ENCODE measurements around the gene SLIT3. TPM values are rescaled to one million over a fixed set of nuclear protein-coding genes. Genes with fewer than 3 reads are reported as not detected.
"Not testable (repeated sequence)": the region's sequence is repeated elsewhere in the genome, so short reads cannot be mapped to it uniquely, and the experiment has no call there.

SLIT3 gene
- total RNA-seq, 1 experiment from 2014 or later, result 2.0 TPM

DNA sequence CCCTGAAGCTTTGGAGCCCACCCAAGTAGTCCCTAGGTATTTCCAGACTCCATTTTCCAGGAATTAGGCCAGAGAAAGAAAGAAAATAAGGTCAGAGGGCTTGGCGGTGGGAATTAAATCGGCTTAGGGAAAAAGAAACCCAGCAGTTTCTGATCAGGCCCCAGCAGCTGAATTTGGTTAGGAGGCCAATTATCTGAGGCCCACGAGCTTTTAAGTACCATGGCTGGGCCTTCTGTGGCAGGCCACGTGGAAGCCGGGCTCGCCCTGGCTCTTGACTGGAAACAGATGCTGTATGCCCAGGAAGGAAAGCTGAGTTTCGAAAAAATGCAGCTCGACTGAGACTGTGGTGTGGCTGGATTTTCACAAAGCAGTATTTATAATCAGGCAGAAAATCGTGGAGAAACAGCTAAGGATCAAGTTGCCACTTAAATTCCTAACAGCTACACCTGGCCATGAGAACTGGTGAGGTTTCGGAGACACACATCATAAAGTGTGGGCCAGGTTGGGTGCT lies 646.7 kb downstream of the SLIT3 start:
- Histone ChIP-seq H3K36me3 (no peaks in the 10 kb centered on the region), H3K27ac (peak overlapping the region; percentile 76), H3K4me3 (peak overlapping the region; percentile 26), H3K4me1 (peaks cover 36% of the 10 kb centered on the region), H3K27me3 (no peaks in the 10 kb centered on the region), H3K9me3 (replicated peaks) (no peaks in the 10 kb centered on the region; the same call in 1 of the 2 replicates)
- DNase-seq, result peak; percentile 79 to 86

GRCh38 chr5:168653626-168654025 lies 647.3 kb downstream of the SLIT3 start:
- peak; percentile 18 to 53 for DNase-seq
- Histone ChIP-seq H3K27me3 (no peaks in the 10 kb centered on the region), H3K36me3 (no peaks in the 10 kb centered on the region), H3K27ac (peak overlapping the region; percentile 76), H3K9me3 (replicated peaks) (no peaks in the 10 kb centered on the region; the same call in 1 of the 2 replicates), H3K4me3 (peak overlapping the region; percentile 26), H3K4me1 (peaks cover 35% of the 10 kb centered on the region)

DNA sequence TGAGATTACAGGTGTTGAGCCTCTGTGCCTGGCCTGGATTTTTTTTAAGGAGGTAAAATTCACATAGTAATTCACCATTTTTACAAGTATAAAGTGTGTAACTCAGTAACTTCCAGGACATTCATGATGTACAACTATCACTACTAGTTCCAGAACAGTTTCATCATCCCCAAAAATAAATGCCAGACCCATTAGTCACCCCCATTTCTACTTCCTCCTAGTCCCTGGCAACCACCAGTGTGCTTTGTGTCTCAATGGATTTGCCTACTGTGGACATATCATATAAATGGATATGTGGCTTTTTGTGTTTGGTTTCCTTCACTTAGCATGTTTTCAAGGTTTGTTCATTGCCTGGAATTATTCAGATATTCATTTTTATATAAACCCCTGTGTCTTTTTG lies 649.3 kb downstream of the SLIT3 start:
- DNase-seq, result no peak
- no peak overlapping the region for H3K27ac ChIP-seq
- peaks cover 24% of the 10 kb centered on the region for H3K4me1 ChIP-seq
- no peaks in the 10 kb centered on the region for H3K27me3 ChIP-seq
- H3K9me3 ChIP-seq (replicated peaks), result no peaks in the 10 kb centered on the region
- H3K36me3 ChIP-seq, result no peaks in the 10 kb centered on the region
- H3K4me3 ChIP-seq, result no peak overlapping the region

DNA sequence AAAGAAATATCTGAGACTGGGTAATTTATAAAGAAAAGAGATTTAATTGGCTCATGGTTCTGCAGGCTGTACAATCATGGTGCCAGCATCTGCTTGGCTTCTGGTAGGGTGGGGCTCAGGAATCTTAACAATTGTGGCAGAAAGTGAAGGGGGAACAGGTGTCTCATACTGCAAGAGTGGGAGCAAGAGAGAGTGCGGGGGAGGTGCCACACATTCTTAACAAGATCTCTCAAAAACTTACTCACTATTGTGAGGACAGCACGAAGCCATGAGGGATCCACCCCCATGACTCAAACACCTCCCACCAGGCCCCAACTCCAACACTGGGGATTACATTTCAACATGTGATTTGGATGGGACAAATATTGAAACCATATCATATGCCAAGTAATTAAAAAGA lies 651.6 kb downstream of the SLIT3 start:
- Histone ChIP-seq H3K27ac (no peak overlapping the region), H3K9me3 (replicated peaks) (no peaks in the 10 kb centered on the region; the same call in 1 of the 2 replicates), H3K27me3 (no peaks in the 10 kb centered on the region), H3K4me3 (no peak overlapping the region), H3K36me3 (no peaks in the 10 kb centered on the region), H3K4me1 (peaks cover 12% of the 10 kb centered on the region)
- DNase-seq, result peak; percentile 16 to 34

GRCh38 chr5:168648576-168648975 lies 652.4 kb downstream of the SLIT3 start:
- H3K4me1 ChIP-seq, result peaks cover 7% of the 10 kb centered on the region
- no peaks in the 10 kb centered on the region for H3K27me3 ChIP-seq
- no peak overlapping the region for H3K27ac ChIP-seq

GRCh38 chr5:168648016-168648415 lies 652.9 kb downstream of the SLIT3 start:
- H3K36me3 ChIP-seq, result no peaks in the 10 kb centered on the region
- H3K9me3 ChIP-seq (replicated peaks), result no peaks in the 10 kb centered on the region; the same call in 1 of the 2 replicates
- peaks cover under 1% of the 10 kb centered on the region; the same call in 1 of the 2 replicates for H3K4me1 ChIP-seq
- no peak for DNase-seq
- no peak overlapping the region for H3K4me3 ChIP-seq
- H3K27ac ChIP-seq, result no peak overlapping the region
- H3K27me3 ChIP-seq, result no peaks in the 10 kb centered on the region

More at GRCh38 chr5:168648576-168648975, 652.4 kb downstream of the SLIT3 start:
- H3K9me3 ChIP-seq (replicated peaks), result no peaks in the 10 kb centered on the region; the same call in 1 of the 2 replicates
- H3K36me3 ChIP-seq, result no peaks in the 10 kb centered on the region
- H3K4me3 ChIP-seq, result no peak overlapping the region
- no peak for DNase-seq

- no peaks in the 10 kb centered on the region for H3K36me3 ChIP-seq
- H3K27ac ChIP-seq, result no peak overlapping the region
- no peak overlapping the region for H3K4me3 ChIP-seq
- H3K27me3 ChIP-seq, result no peaks in the 10 kb centered on the region
- DNase-seq, result no peak
- H3K4me1 ChIP-seq, result no peaks in the 10 kb centered on the region
- H3K9me3 ChIP-seq (replicated peaks), result no peaks in the 10 kb centered on the region; the same call in 1 of the 2 replicates
These were observed 653.9 kb downstream of the SLIT3 start for GRCh38 chr5:168647083-168647482.

DNA sequence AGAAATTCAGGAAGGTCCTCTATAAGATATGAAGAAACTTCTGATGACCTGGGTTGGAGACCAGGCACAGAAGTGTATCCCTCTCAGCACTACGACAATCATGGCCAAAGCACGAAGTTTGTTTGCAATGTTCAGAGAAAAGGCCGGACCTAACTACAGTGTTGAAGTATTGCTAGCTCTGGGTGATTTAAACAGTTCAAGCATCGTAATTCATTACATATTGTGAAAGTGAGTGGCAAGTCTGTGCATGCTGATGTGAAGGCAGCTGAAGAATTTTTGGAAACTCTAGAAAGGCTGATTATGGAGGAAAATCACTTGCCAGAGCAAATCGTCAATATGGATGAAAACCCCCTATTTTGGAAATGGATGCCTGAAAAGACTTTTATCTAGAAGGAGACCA lies 654.6 kb downstream of the SLIT3 start:
- DNase-seq, result no peak
- Histone ChIP-seq H3K4me1 (no peaks in the 10 kb centered on the region), H3K9me3 (replicated peaks) (no peaks in the 10 kb centered on the region; the same call in 1 of the 2 replicates), H3K27me3 (no peaks in the 10 kb centered on the region), H3K4me3 (no peak overlapping the region), H3K27ac (no peak overlapping the region), H3K36me3 (no peaks in the 10 kb centered on the region)

GRCh38 chr5:168645195-168645594 lies 655.7 kb downstream of the SLIT3 start:
- no peak for DNase-seq
- no peaks in the 10 kb centered on the region for H3K36me3 ChIP-seq
- H3K27me3 ChIP-seq, result no peaks in the 10 kb centered on the region
- no peaks in the 10 kb centered on the region; the same call in 1 of the 2 replicates for H3K9me3 ChIP-seq (replicated peaks)
- no peak overlapping the region for H3K4me3 ChIP-seq
- H3K27ac ChIP-seq, result no peak overlapping the region
- H3K4me1 ChIP-seq, result no peaks in the 10 kb centered on the region

- Histone ChIP-seq H3K27me3 (no peaks in the 10 kb centered on the region), H3K9me3 (replicated peaks) (no peaks in the 10 kb centered on the region; the same call in 1 of the 2 replicates), H3K4me3 (no peak overlapping the region), H3K4me1 (no peaks in the 10 kb centered on the region), H3K36me3 (no peaks in the 10 kb centered on the region), H3K27ac (no peak overlapping the region)
- DNase-seq, result no peak
These were observed 658.9 kb downstream of the SLIT3 start for GRCh38 chr5:168642019-168642418.

- not testable (repeated sequence) for DNase-seq; H3K36me3 ChIP-seq; H3K9me3 ChIP-seq (replicated peaks); H3K4me3 ChIP-seq; H3K4me1 ChIP-seq; H3K27me3 ChIP-seq; H3K27ac ChIP-seq
These were observed 662.1 kb downstream of the SLIT3 start for GRCh38 chr5:168638846-168639245.

GRCh38 chr5:168637793-168638192 lies 663.1 kb downstream of the SLIT3 start:
- Histone ChIP-seq H3K27ac (no peak overlapping the region), H3K9me3 (replicated peaks) (no peaks in the 10 kb centered on the region), H3K27me3 (no peaks in the 10 kb centered on the region), H3K36me3 (no peaks in the 10 kb centered on the region), H3K4me1 (no peaks in the 10 kb centered on the region), H3K4me3 (no peak overlapping the region)
- DNase-seq, result no peak

DNA sequence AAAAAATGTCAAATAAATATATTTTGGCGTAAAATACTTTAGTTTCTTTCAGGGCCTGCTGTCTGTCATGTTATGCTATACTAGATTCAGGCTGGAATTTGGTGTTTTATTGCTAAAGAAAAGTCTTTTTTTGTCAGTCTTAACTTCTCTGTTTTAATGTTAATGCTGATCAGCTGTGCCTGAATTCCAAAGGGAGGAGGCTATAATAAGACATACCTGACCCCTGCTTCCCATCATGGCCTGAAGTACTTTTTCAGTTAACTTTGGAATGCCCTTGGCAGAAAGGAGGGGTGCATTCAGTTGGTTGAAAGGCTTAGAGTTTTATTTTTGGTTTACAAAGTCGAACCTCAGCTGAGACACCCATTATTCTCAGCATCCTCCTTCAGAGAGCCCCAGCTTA lies 663.7 kb downstream of the SLIT3 start:
- Histone ChIP-seq H3K36me3 (no peaks in the 10 kb centered on the region), H3K4me1 (no peaks in the 10 kb centered on the region), H3K27ac (no peak overlapping the region), H3K27me3 (no peaks in the 10 kb centered on the region), H3K4me3 (no peak overlapping the region), H3K9me3 (replicated peaks) (no peaks in the 10 kb centered on the region)
- DNase-seq, result no peak

DNA sequence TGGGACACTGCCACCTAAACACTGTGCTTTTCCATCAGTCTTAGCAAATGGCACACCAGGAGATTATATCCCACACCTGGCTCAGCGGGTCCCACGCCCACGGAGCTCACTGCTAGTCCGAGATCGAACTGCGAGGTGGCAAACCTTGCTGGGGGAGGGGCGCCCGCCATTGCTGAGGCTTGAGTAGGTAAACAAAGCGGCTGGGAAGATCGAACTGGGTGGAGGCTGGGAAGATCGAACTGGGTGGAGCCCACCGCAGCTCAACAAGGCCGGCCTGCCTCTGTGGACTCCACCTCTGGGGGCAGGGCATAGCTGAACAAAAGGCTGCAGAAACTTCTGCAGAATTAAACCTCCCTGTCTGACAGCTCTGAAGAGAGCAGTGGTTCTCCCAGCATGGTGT lies 670.0 kb downstream of the SLIT3 start:
- H3K4me3 ChIP-seq; H3K9me3 ChIP-seq (replicated peaks); H3K4me1 ChIP-seq; H3K27me3 ChIP-seq; H3K27ac ChIP-seq; H3K36me3 ChIP-seq; DNase-seq: not testable (repeated sequence)

GRCh38 chr5:168624850-168625364 lies 676.0 kb downstream of the SLIT3 start:
- no peaks in the 10 kb centered on the region for H3K4me1 ChIP-seq
- no peak for DNase-seq
- no peak overlapping the region for H3K27ac ChIP-seq
- no peaks in the 10 kb centered on the region for H3K27me3 ChIP-seq
- H3K4me3 ChIP-seq, result no peak overlapping the region
- H3K9me3 ChIP-seq (replicated peaks), result no peaks in the 10 kb centered on the region
- no peaks in the 10 kb centered on the region for H3K36me3 ChIP-seq

DNA sequence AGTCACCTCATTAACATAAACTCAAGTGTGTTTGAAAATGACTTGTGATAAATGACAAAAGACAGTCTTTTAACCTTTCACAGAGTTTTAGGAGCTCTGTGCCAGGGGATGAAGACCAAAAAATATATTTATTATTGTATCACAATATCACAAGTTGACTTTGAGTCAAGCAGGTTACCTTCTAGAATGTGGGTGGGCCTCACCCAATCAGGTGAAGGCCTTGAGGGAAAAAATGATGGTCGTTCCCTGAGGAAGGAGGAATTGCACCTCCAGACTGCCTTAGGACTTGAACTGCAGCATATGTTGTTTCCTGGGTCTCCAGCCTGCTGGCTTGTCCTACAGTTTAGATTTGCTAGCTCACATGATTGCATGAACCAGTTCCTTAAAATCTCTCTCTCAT lies 680.1 kb downstream of the SLIT3 start:
- no peak overlapping the region for H3K27ac ChIP-seq
- H3K4me1 ChIP-seq, result no peaks in the 10 kb centered on the region
- no peaks in the 10 kb centered on the region for H3K27me3 ChIP-seq
- no peak for DNase-seq
- H3K4me3 ChIP-seq, result no peak overlapping the region
- H3K9me3 ChIP-seq (replicated peaks), result no peaks in the 10 kb centered on the region
- no peaks in the 10 kb centered on the region for H3K36me3 ChIP-seq
